ACHN (cell line): ENCODE measurements around the gene DGKI.

Source experiments
- DNase-seq: peaks from one replicate; pipeline ENCODE4 v3.0.0-alpha.2; 2015
- in situ Hi-C: cut with HindIII; loops from 2 replicates; pipeline ENCODE4 v1.10.0; 2017; ENCODE audit warnings: low sequenced_read_pairs, low pct_ligation_motif_present, low pct_unique_long_range_greater_than_20kb

DGKI gene

GRCh38 chr7:137682596-137682995, 164.2 kb downstream of the DGKI start:
- DNase-seq = no peak
- in situ Hi-C loops = no loop called here

- no peak for DNase-seq
- in situ Hi-C loops = no loop called here
Measured at GRCh38 chr7:137681657-137682562, 164.9 kb downstream of the DGKI start.

GRCh38 chr7:137674551-137675409, 172.0 kb downstream of the DGKI start:
- DNase-seq = no peak
- in situ Hi-C loops = no loop called here

- in situ Hi-C loops = no loop called here
Measured at GRCh38 chr7:137674048-137674447, 172.7 kb downstream of the DGKI start.

GRCh38 chr7:137671920-137672319, 174.9 kb downstream of the DGKI start:
- in situ Hi-C loops = no loop called here

More at GRCh38 chr7:137674048-137674447, 172.7 kb downstream of the DGKI start:
- DNase-seq = no peak

GRCh38 chr7:137670222-137671064, 176.3 kb downstream of the DGKI start:
- DNase-seq = no peak
- in situ Hi-C loops = no loop called here

More at GRCh38 chr7:137671920-137672319, 174.9 kb downstream of the DGKI start:
- DNase-seq = no peak

GRCh38 chr7:137669706-137670105, 177.1 kb downstream of the DGKI start:
- in situ Hi-C loops = no loop called here
- no peak for DNase-seq

GRCh38 chr7:137668404-137668803, 178.4 kb downstream of the DGKI start:
- no peak for DNase-seq
- in situ Hi-C loops = no loop called here

GRCh38 chr7:137667633-137668387, 179.0 kb downstream of the DGKI start:
- no peak for DNase-seq
- in situ Hi-C loops = no loop called here

- in situ Hi-C loops = no loop called here
- no peak for DNase-seq
Measured at GRCh38 chr7:137664846-137665245, 181.9 kb downstream of the DGKI start.

GRCh38 chr7:137661634-137662033, 185.1 kb downstream of the DGKI start:
- in situ Hi-C loops = no loop called here

GRCh38 chr7:137658190-137658900, 188.4 kb downstream of the DGKI start:
- in situ Hi-C loops = no loop called here
- DNase-seq = no peak

More at GRCh38 chr7:137661634-137662033, 185.1 kb downstream of the DGKI start:
- DNase-seq = no peak

- in situ Hi-C loops = no loop called here
- DNase-seq = no peak
Measured at GRCh38 chr7:137657476-137658189, 189.1 kb downstream of the DGKI start.

GRCh38 chr7:137656850-137657232, 189.9 kb downstream of the DGKI start:
- in situ Hi-C loops = no loop called here
- no peak for DNase-seq

GRCh38 chr7:137656227-137656849, 190.4 kb downstream of the DGKI start:
- peak; percentile 79 for DNase-seq
- in situ Hi-C loops = no loop called here

- DNase-seq = no peak
- in situ Hi-C loops = no loop called here
Measured at GRCh38 chr7:137655804-137656203, 191.0 kb downstream of the DGKI start.
